ENCODE results near the gene MEX3C. TPM values are rescaled to one million over a fixed set of nuclear protein-coding genes. Genes with fewer than 3 reads are reported as not detected.

Gene MEX3C
- polyA plus RNA-seq, 1 of the 3 experiments (the other 2 are of a cell fraction) = 25.1 TPM

- no peaks in the 10 kb centered on the region for H3K9me3 ChIP-seq
- no peaks in the 10 kb centered on the region for H4K20me1 ChIP-seq (ENCODE audit: insufficient read depth)
- no peaks in the 10 kb centered on the region for H3K79me2 ChIP-seq (ENCODE audit: insufficient read depth)
- POLR2A ChIA-PET = no interaction called here
- no peak overlapping the region for H3K9ac ChIP-seq
- no peak overlapping the region for H3K4me3 ChIP-seq (ENCODE audit: low read depth in 2 of 2, low read length in 1 of 2)
- no peak overlapping the region for H2AFZ ChIP-seq (ENCODE audit: low read depth)
- 31% methylated on average over 3 of the region's 3 CpGs for WGBS (ENCODE audit: low lambda C conversion rate)
- H3K36me3 ChIP-seq (replicated peaks in 1 of 2; ENCODE audit: control insufficient read depth in 1 of 2, insufficient read depth in 2 of 2, low read length in 1 of 2) = no peaks in the 10 kb centered on the region
- peak; percentile 35 for DNase-seq
- peaks cover 13% of the 10 kb centered on the region for H3F3A ChIP-seq (replicated peaks; ENCODE audit: insufficient read depth)
- peak overlapping the region in 1 of 2 experiments; percentile 51; a peak in 1 of 4 replicates for H3K27ac ChIP-seq (ENCODE audit: low read depth in 2 of 2, low read length in 1 of 2)
- no peak overlapping the region for H3K4me2 ChIP-seq
- CTCF ChIA-PET = interaction anchor here (1.2 to 3.3 kb wide), 3 partner anchors 8 to 256 kb away, joined by 3 to 18 read pairs (median 4); no protein-coding TSS in a partner anchor
- H3K4me1 ChIP-seq (ENCODE audit: control insufficient read depth in 1 of 2, insufficient read depth in 2 of 2, low read depth in 1 of 2, low read length in 1 of 2) = peaks cover 0 to 2% of the 10 kb centered on the region in 2 experiments; a peak in 1 of 4 replicates
- H3K9me2 ChIP-seq = no peaks in the 10 kb centered on the region
- no peaks in the 10 kb centered on the region for H3K27me3 ChIP-seq (ENCODE audit: insufficient read depth)
- TF ChIP-seq RCOR1 (IDR thresholded peaks at IDR 0.05; ENCODE audit: low read length) (no peak), EP300 (IDR thresholded peaks at IDR 0.05; ENCODE audit: borderline replicate concordance in 1 of 2, low read depth in 1 of 2, low read length in 1 of 2) (peak in 1 of 2 experiments; percentile 37; a peak in 1 of 4 replicates), TCF12 (IDR thresholded peaks at IDR 0.05) (peak; percentile 46; the same call in 1 of the 2 replicates), USF2 (IDR thresholded peaks at IDR 0.05; ENCODE audit: borderline replicate concordance, low read depth, low read length) (no peak), MAX (IDR thresholded peaks at IDR 0.05; ENCODE audit: low read depth) (no peak), IRF3 (IDR thresholded peaks at IDR 0.05; ENCODE audit: low read depth, low read length) (no peak)
Observed at GRCh38 chr18:51127664-51128063, 69.8 kb downstream of the MEX3C start.

GRCh38 chr18:51125976-51126375, 71.5 kb downstream of the MEX3C start:
- Histone ChIP-seq H3K9me3 (no peaks in the 10 kb centered on the region), H2AFZ (ENCODE audit: low read depth) (no peak overlapping the region), H3K4me1 (ENCODE audit: control insufficient read depth in 1 of 2, insufficient read depth in 2 of 2, low read depth in 1 of 2, low read length in 1 of 2) (peaks cover 0 to 2% of the 10 kb centered on the region in 2 experiments; a peak in 1 of 4 replicates), H3K4me2 (no peak overlapping the region), H3F3A (replicated peaks; ENCODE audit: insufficient read depth) (peaks cover 7% of the 10 kb centered on the region), H3K4me3 (ENCODE audit: low read depth in 2 of 2, low read length in 1 of 2) (no peak overlapping the region), H3K9me2 (no peaks in the 10 kb centered on the region), H3K36me3 (replicated peaks in 1 of 2; ENCODE audit: control insufficient read depth in 1 of 2, insufficient read depth in 2 of 2, low read length in 1 of 2) (no peaks in the 10 kb centered on the region), H3K27me3 (ENCODE audit: insufficient read depth) (no peaks in the 10 kb centered on the region), H3K9ac (no peak overlapping the region), H3K27ac (ENCODE audit: low read depth in 2 of 2, low read length in 1 of 2) (no peak overlapping the region), H4K20me1 (ENCODE audit: insufficient read depth) (no peaks in the 10 kb centered on the region), H3K79me2 (ENCODE audit: insufficient read depth) (no peaks in the 10 kb centered on the region)
- ChIA-PET POLR2A (no interaction called here), CTCF (interaction anchor here (1.4 to 3.3 kb wide), 2 partner anchors 16 to 152 kb away, joined by 4 to 18 read pairs; no protein-coding TSS in a partner anchor)
- no peak for TF ChIP-seq CHD2 (IDR thresholded peaks at IDR 0.05; ENCODE audit: low read length, partially characterized antibody)
- TF ChIP-seq RAD21 (IDR thresholded peaks at IDR 0.05; ENCODE audit: low read length) = no peak
- TF ChIP-seq EZH2phosphoT487 (IDR thresholded peaks at IDR 0.05; ENCODE audit: borderline replicate concordance, low read depth) = no peak
- TF ChIP-seq MAX (IDR thresholded peaks at IDR 0.05; ENCODE audit: low read depth) = no peak
- TF ChIP-seq IRF3 (IDR thresholded peaks at IDR 0.05; ENCODE audit: low read depth, low read length) = no peak
- TF ChIP-seq RFX5 (IDR thresholded peaks at IDR 0.05; ENCODE audit: low read length) = no peak
- no peak for TF ChIP-seq GABPA (IDR thresholded peaks at IDR 0.05; ENCODE audit: low read depth)
- TF ChIP-seq POLR2AphosphoS5 (IDR thresholded peaks at IDR 0.05; ENCODE audit: low read depth, low read length) = no peak
- no peak for TF ChIP-seq JUND (IDR thresholded peaks at IDR 0.05)
- TF ChIP-seq ZBTB33 (IDR thresholded peaks at IDR 0.05; ENCODE audit: borderline replicate concordance, low read depth) = no peak
- TF ChIP-seq RCOR1 (IDR thresholded peaks at IDR 0.05; ENCODE audit: low read length) = no peak
- no peak for TF ChIP-seq NRF1 (IDR thresholded peaks at IDR 0.05; ENCODE audit: low read depth, low read length)
- TF ChIP-seq YY1 (IDR thresholded peaks at IDR 0.05; ENCODE audit: low read depth) = no peak
- TF ChIP-seq MEF2A (IDR thresholded peaks at IDR 0.05; ENCODE audit: borderline replicate concordance, low read depth) = no peak
- WGBS (ENCODE audit: low lambda C conversion rate) = 77% methylated on average over 2 of the region's 2 CpGs
- no peak for DNase-seq
